Measurements from ENCODE around the gene ATP13A4.

The ATP13A4 gene

DNA sequence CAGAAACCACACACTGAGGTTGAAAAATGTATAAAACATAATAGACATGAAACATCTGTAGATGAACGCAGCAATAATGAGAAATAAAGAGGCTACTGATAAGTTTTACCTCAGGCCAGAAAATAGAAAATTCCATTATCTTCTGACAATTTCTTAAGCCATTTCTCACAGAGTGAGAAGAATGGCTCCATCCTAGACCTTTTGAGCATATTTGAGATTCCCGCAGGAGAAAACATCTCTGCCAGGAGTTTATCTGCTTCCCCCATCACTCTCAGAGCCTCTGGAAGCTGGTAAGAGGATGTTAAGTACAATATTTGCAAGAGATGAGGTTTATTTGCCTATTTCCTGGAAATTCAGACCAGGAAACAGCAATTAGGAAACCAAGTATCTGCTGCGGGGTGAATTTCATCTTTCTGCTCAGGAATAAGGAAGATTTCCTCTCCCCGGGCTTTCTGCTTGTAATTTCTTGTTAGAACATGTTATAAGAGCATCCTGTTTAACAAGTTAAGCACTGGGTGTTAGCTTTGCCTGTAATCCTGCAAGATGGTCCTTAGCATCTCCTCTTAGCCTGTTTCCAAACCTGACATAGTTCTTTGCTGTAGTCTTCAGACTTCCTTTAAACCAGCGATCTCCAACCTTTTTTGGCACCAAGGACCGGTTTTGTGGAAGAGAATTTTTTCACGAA lies 54.8 kb downstream of the ATP13A4 start:
- no peak overlapping the region for H3K27ac ChIP-seq (replicated peaks)
- H3K4me3 ChIP-seq (replicated peaks; ENCODE audit: insufficient read depth, low read length) = no peak overlapping the region
- TF ChIP-seq GABPA (IDR thresholded peaks at IDR 0.05; ENCODE audit: low read depth) = no peak
- TF ChIP-seq POLR2AphosphoS5 (IDR thresholded peaks at IDR 0.05; ENCODE audit: low read depth) = no peak
- TF ChIP-seq SPI1 (IDR thresholded peaks at IDR 0.05; ENCODE audit: borderline replicate concordance, low read depth) = no peak
- TF ChIP-seq CTCF (IDR thresholded peaks at IDR 0.05; ENCODE audit: insufficient read depth, low read length) = no peak
- no peak for TF ChIP-seq REST (IDR thresholded peaks at IDR 0.05; ENCODE audit: insufficient replicate concordance, low read depth)
- peaks cover 2% of the 10 kb centered on the region for H3K27me3 ChIP-seq (ENCODE audit: insufficient read depth, poor library complexity, severe bottlenecking)
- no peak for DNase-seq (ENCODE audit: low read depth in 1 of 2, low spot score in 1 of 2)

DNA sequence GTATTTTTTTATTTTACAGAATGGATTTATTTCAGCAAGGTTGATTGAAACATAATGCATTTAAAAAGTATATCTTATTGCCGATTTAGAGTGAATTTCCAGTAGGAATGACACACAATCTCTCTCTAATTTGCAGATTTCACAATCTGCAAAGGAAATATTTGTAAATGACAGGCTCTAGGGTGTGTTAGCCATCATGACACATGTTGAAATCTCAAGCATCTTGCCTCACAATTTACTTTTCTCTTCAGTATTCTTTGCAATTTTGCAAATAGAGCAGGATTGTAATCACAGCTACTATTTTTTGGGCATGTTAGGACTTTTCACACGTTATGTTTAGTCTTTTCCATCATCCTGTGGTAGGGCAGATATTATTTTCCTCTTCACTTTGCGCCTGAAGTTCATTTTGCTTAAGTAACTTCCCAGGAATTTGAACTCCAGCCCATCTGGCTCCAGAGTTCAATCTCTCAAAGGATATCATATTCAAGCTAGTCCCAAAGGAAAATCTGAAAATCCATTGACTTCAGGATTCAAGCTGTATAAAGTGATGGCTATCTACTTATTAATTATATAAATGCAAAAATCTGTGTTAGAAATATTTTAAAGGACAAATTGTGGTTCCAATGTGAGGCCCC lies 55.4 kb downstream of the ATP13A4 start:
- peaks cover 2% of the 10 kb centered on the region for H3K27me3 ChIP-seq (ENCODE audit: insufficient read depth, poor library complexity, severe bottlenecking)
- H3K27ac ChIP-seq (replicated peaks) = no peak overlapping the region
- TF ChIP-seq POLR2AphosphoS5 (IDR thresholded peaks at IDR 0.05; ENCODE audit: low read depth) = no peak
- TF ChIP-seq SPI1 (IDR thresholded peaks at IDR 0.05; ENCODE audit: borderline replicate concordance, low read depth) = no peak
- no peak for TF ChIP-seq GABPA (IDR thresholded peaks at IDR 0.05; ENCODE audit: low read depth)
- TF ChIP-seq CTCF (IDR thresholded peaks at IDR 0.05; ENCODE audit: insufficient read depth, low read length) = no peak
- no peak for TF ChIP-seq REST (IDR thresholded peaks at IDR 0.05; ENCODE audit: insufficient replicate concordance, low read depth)
- H3K4me3 ChIP-seq (replicated peaks; ENCODE audit: insufficient read depth, low read length) = no peak overlapping the region
- DNase-seq (ENCODE audit: low read depth in 1 of 2, low spot score in 1 of 2) = no peak

DNA sequence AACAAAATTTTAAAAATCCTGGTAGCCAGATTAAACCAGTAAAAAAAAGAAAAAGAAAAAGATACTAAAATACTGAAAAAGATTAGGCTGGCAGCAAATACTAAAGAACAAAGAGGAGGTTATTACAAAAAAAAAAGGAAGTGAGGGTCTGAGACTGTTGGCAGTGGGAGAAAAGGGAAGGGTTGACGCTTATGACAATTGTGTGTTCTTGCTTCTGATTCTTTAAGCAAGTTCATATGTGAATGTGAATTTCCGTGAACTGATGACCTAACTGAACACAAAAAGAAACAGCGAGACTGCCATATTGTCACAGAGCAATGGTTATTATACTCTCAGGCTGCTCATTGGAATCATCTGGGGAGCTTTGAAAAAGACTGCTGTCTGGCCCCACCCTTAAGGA lies 56.5 kb downstream of the ATP13A4 start:
- Histone ChIP-seq H3K27ac (replicated peaks) (no peak overlapping the region), H3K27me3 (ENCODE audit: insufficient read depth, poor library complexity, severe bottlenecking) (peaks cover 2% of the 10 kb centered on the region), H3K4me3 (replicated peaks; ENCODE audit: insufficient read depth, low read length) (no peak overlapping the region)
- TF ChIP-seq SPI1 (IDR thresholded peaks at IDR 0.05; ENCODE audit: borderline replicate concordance, low read depth) = peak; percentile 88
- no peak for TF ChIP-seq CTCF (IDR thresholded peaks at IDR 0.05; ENCODE audit: insufficient read depth, low read length)
- peak in 1 of 2 experiments; percentile 10 for DNase-seq (ENCODE audit: low read depth in 1 of 2, low spot score in 1 of 2)
